Colonic mucosa (tissue), 4 donors: ENCODE results near the gene BCAS4. TPM values are rescaled to one million over a fixed set of nuclear protein-coding genes. Genes with fewer than 3 reads are reported as not detected.

Source experiments
- DNase-seq: peaks from one replicate; pipeline ENCODE4 v3.0.0-alpha.2; 2020
- H3K27ac ChIP-seq: fragments of 200-600 bp; one replicate; pipeline ENCODE4 v1.8.0; 2021
- H3K27me3 ChIP-seq: fragments of 200-600 bp; one replicate; pipeline ENCODE4 v1.8.0; 2021
- H3K36me3 ChIP-seq: fragments of 200-600 bp; one replicate; pipeline ENCODE4 v1.8.0; 2021
- H3K4me1 ChIP-seq: fragments of 200-600 bp; one replicate; pipeline ENCODE4 v1.8.0; 2021; ENCODE audit warnings: mild to moderate bottlenecking
- H3K4me3 ChIP-seq: fragments of 200-600 bp; one replicate; pipeline ENCODE4 v1.8.0; 2021
- H3K9ac ChIP-seq, 2 donors: one replicate each; pipeline ENCODE4 v1.7.0; 2013; ENCODE audit warnings: control low read depth in 2 of 2, low read depth in 2 of 2, low read length in 2 of 2
- H3K9me3 ChIP-seq: fragments of 200-600 bp; one replicate; pipeline ENCODE4 v1.8.0; 2021
- CTCF ChIP-seq: fragments of 200-600 bp; IDR thresholded peaks from one replicate; pipeline ENCODE4 v1.8.0; 2022; ENCODE audit warnings: antibody characterized with exemption, mild to moderate bottlenecking
- intact Hi-C: fragments of 100-400 bp; cut with DNase I; formaldehyde crosslinking; loops from one replicate; pipeline ENCODE4 v1.14.1; 2022
- total RNA-seq, 2 donors: library from RNA; stranded (reverse); fragmentation: NEBNext Ultra II Directional in 1 of 2; extraction: Animal tissue kit (Norgen Biotek cat#: 25700) in 1 of 2; gene quantifications; one replicate each; pipeline ENCODE4 v1.2.1, GENCODE V29; 2021
- donor health status: healthy.
- donor health status: DM: no; HTN: no; CAD: no.
- donor health status: DM: no; HTN: no; CAD: no.

The BCAS4 gene
- total RNA-seq, 2 donors from 2014 or later: 1.1 to 2.7 TPM

GRCh38 chr20:50858525-50858924 lies 63.7 kb downstream of the BCAS4 start:
- Histone ChIP-seq H3K9me3 (no peaks in the 10 kb centered on the region), H3K27me3 (no peaks in the 10 kb centered on the region), H3K9ac (no peak overlapping the region), H3K36me3 (no peaks in the 10 kb centered on the region), H3K4me1 (no peaks in the 10 kb centered on the region), H3K4me3 (no peak overlapping the region), H3K27ac (no peak overlapping the region)
- no peak for TF ChIP-seq CTCF
- no peak for DNase-seq
- intact Hi-C loops: no loop called here

- intact Hi-C loops: no loop called here
- Histone ChIP-seq H3K4me1 (no peaks in the 10 kb centered on the region), H3K27ac (no peak overlapping the region), H3K9me3 (no peaks in the 10 kb centered on the region), H3K36me3 (no peaks in the 10 kb centered on the region), H3K4me3 (no peak overlapping the region), H3K9ac (no peak overlapping the region), H3K27me3 (no peaks in the 10 kb centered on the region)
- TF ChIP-seq CTCF: no peak
- no peak for DNase-seq
Observed at GRCh38 chr20:50859161-50859560, 64.3 kb downstream of the BCAS4 start.

- Histone ChIP-seq H3K27ac (no peak overlapping the region), H3K27me3 (no peaks in the 10 kb centered on the region), H3K9ac (no peak overlapping the region), H3K36me3 (no peaks in the 10 kb centered on the region), H3K9me3 (no peaks in the 10 kb centered on the region), H3K4me1 (no peaks in the 10 kb centered on the region), H3K4me3 (no peak overlapping the region)
- no peak for TF ChIP-seq CTCF
- DNase-seq: no peak
- intact Hi-C loops: no loop called here
Observed at GRCh38 chr20:50861012-50861411, 66.2 kb downstream of the BCAS4 start.

- Histone ChIP-seq H3K4me3 (no peak overlapping the region), H3K9me3 (no peaks in the 10 kb centered on the region), H3K9ac (no peak overlapping the region), H3K27me3 (no peaks in the 10 kb centered on the region), H3K4me1 (no peaks in the 10 kb centered on the region), H3K27ac (no peak overlapping the region), H3K36me3 (no peaks in the 10 kb centered on the region)
- intact Hi-C loops: no loop called here
- no peak for TF ChIP-seq CTCF
- no peak for DNase-seq
Observed at GRCh38 chr20:50862546-50862945, 67.7 kb downstream of the BCAS4 start.

GRCh38 chr20:50865114-50865513 lies 70.3 kb downstream of the BCAS4 start:
- no peaks in the 10 kb centered on the region for H3K27me3 ChIP-seq
- H3K36me3 ChIP-seq: no peaks in the 10 kb centered on the region
- no peak overlapping the region for H3K4me3 ChIP-seq
- no peak overlapping the region for H3K27ac ChIP-seq
- DNase-seq: no peak
- no peaks in the 10 kb centered on the region for H3K9me3 ChIP-seq
- no peaks in the 10 kb centered on the region for H3K4me1 ChIP-seq
- intact Hi-C loops: no loop called here
- no peak overlapping the region for H3K9ac ChIP-seq
- no peak for TF ChIP-seq CTCF

- H3K27ac ChIP-seq: no peak overlapping the region
- H3K27me3 ChIP-seq: no peaks in the 10 kb centered on the region
- H3K4me1 ChIP-seq: no peaks in the 10 kb centered on the region
- H3K36me3 ChIP-seq: no peaks in the 10 kb centered on the region
- no peak for DNase-seq
- H3K4me3 ChIP-seq: no peak overlapping the region
- H3K9ac ChIP-seq: no peak overlapping the region
- no peak for TF ChIP-seq CTCF
- intact Hi-C loops: no loop called here
- H3K9me3 ChIP-seq: no peaks in the 10 kb centered on the region
Observed at GRCh38 chr20:50865591-50865990, 70.7 kb downstream of the BCAS4 start.
